Endothelial cell of umbilical vein (primary cell): ENCODE results near the gene MFSD1.

Source experiments
- POLR2A ChIP-seq: IDR thresholded peaks from 2 replicates; pipeline ENCODE4 v1.6.1; 2012; ENCODE audit warnings: low read depth, mild to moderate bottlenecking, control low read depth, low read length
- POLR2AphosphoS5 ChIP-seq: IDR thresholded peaks from 2 replicates; pipeline ENCODE4 v1.6.1; 2012; ENCODE audit warnings: low read depth, mild to moderate bottlenecking, control low read depth, low read length, moderate library complexity; ENCODE audit not compliant: insufficient read depth
- TF ChIP-seq, protein P1 (sequence below), 2 donors: IDR thresholded peaks; 1 replicate in 1 of 2; 2 replicates in 1 of 2; pipeline ENCODE4 v1.5.1; 2011; ENCODE audit warnings: low read length in 2 of 2, mild to moderate bottlenecking in 2 of 2, moderate library complexity in 2 of 2, control low read depth in 1 of 2, inconsistent platforms in 1 of 2, low read depth in 1 of 2; ENCODE audit not compliant: insufficient read depth in 1 of 2; ENCODE audit errors: extremely low read depth in 1 of 2
- TF ChIP-seq, protein P2 (sequence below): IDR thresholded peaks from 2 replicates; pipeline ENCODE4 v1.6.1; 2011; ENCODE audit not compliant: insufficient read depth, insufficient read length

DNA sequence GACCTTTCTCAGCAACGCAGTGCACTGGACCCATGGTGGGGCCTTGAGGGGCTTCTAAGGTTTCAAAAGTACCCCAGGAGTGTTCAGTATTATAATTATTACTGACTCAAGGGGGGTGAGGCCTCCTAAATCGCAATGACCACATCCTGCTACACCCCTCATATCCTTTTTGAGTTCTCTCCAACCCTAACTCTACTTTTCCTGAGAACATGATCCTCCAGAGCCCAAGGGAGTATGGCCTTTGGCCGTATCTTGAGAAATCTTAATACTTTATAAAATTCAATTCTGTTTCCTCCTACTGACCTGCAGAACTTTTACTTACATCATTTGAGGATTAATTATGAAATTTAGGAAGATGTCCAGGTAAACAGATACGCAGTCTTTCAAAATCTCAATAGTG lies 39.2 kb upstream of the MFSD1 start:
- TF ChIP-seq, protein P1, sequence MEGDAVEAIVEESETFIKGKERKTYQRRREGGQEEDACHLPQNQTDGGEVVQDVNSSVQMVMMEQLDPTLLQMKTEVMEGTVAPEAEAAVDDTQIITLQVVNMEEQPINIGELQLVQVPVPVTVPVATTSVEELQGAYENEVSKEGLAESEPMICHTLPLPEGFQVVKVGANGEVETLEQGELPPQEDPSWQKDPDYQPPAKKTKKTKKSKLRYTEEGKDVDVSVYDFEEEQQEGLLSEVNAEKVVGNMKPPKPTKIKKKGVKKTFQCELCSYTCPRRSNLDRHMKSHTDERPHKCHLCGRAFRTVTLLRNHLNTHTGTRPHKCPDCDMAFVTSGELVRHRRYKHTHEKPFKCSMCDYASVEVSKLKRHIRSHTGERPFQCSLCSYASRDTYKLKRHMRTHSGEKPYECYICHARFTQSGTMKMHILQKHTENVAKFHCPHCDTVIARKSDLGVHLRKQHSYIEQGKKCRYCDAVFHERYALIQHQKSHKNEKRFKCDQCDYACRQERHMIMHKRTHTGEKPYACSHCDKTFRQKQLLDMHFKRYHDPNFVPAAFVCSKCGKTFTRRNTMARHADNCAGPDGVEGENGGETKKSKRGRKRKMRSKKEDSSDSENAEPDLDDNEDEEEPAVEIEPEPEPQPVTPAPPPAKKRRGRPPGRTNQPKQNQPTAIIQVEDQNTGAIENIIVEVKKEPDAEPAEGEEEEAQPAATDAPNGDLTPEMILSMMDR (IDR thresholded peaks at IDR 0.05; ENCODE audit: extremely low read depth in 1 of 2, insufficient read depth in 1 of 2, low read depth in 1 of 2, low read length in 2 of 2): no peak
- TF ChIP-seq, protein P2, sequence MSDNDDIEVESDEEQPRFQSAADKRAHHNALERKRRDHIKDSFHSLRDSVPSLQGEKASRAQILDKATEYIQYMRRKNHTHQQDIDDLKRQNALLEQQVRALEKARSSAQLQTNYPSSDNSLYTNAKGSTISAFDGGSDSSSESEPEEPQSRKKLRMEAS: no peak
- TF ChIP-seq POLR2A (no peak), POLR2AphosphoS5 (no peak)
